ENCODE measurements around the gene BCL7A. TPM values are rescaled to one million over a fixed set of nuclear protein-coding genes. Genes with fewer than 3 reads are reported as not detected.

BCL7A gene
- total and polyA plus RNA-seq, 4 donors, result 3.5 to 8.3 (median 4.9) TPM

GRCh38 chr12:122057769-122058168, 36.1 kb downstream of the BCL7A start:
- WGBS, result 97% methylated on average over 3 of the region's 3 CpGs
- TF ChIP-seq FOXA2 (IDR thresholded peaks at IDR 0.05), result no peak
- TF ChIP-seq EGR1 (IDR thresholded peaks at IDR 0.05; ENCODE audit: low read depth in 2 of 2), result no peak
- TF ChIP-seq ATF3 (IDR thresholded peaks at IDR 0.05), result no peak
- TF ChIP-seq REST (IDR thresholded peaks at IDR 0.05), result no peak
- TF ChIP-seq TAF1 (conservative IDR thresholded peaks at IDR 0.05), result no peak
- TF ChIP-seq MAX (IDR thresholded peaks at IDR 0.05), result no peak
- TF ChIP-seq CTCF (IDR thresholded peaks at IDR 0.05; ENCODE audit: low read depth, low read length, missing input control), result no peak
- no peak for TF ChIP-seq NR2F2 (IDR thresholded peaks at IDR 0.05)
- no peak for TF ChIP-seq YY1 (IDR thresholded peaks at IDR 0.05)
- TF ChIP-seq HNF4G (IDR thresholded peaks at IDR 0.05), result no peak
- TF ChIP-seq RAD21 (IDR thresholded peaks at IDR 0.05), result no peak
- TF ChIP-seq ZBTB33 (IDR thresholded peaks at IDR 0.05), result no peak
- TF ChIP-seq FOXA1 (IDR thresholded peaks at IDR 0.05), result no peak
- TF ChIP-seq HNF4A (conservative IDR thresholded peaks at IDR 0.05), result no peak
- no peak for TF ChIP-seq SP1 (IDR thresholded peaks at IDR 0.05)
- peaks cover 6 to 29% (median 18%) of the 10 kb centered on the region in 4 donors for H3K4me1 ChIP-seq (ENCODE audit: control insufficient read depth in 4 of 4, insufficient read depth in 4 of 4, low read length in 3 of 4)

GRCh38 chr12:122058549-122059149, 37.0 kb downstream of the BCL7A start:
- 95% methylated on average over 11 of the region's 11 CpGs for WGBS
- Histone ChIP-seq H3K4me3 (ENCODE audit: low read depth in 1 of 3, low read length in 3 of 3) (no peak overlapping the region), H3K9me3 (ENCODE audit: control insufficient read depth in 4 of 4, low read length in 3 of 4) (no peaks in the 10 kb centered on the region), H3K27me3 (ENCODE audit: control insufficient read depth in 4 of 4, insufficient read depth in 4 of 4, low read length in 3 of 4) (no peaks in the 10 kb centered on the region), H3K36me3 (ENCODE audit: control insufficient read depth in 4 of 4, insufficient read depth in 3 of 4, low read depth in 1 of 4, low read length in 3 of 4) (peaks cover 0 to 6% (median 0%) of the 10 kb centered on the region in 4 donors), H3K9ac (ENCODE audit: low read depth in 1 of 2, low read length in 2 of 2) (no peak overlapping the region), H3K4me1 (ENCODE audit: control insufficient read depth in 4 of 4, insufficient read depth in 4 of 4, low read length in 3 of 4) (peaks cover 8 to 30% (median 23%) of the 10 kb centered on the region in 4 donors), H3K27ac (ENCODE audit: low read depth in 1 of 2, low read length in 2 of 2) (no peak overlapping the region)
- TF ChIP-seq CTCF (IDR thresholded peaks at IDR 0.05; ENCODE audit: low read depth, low read length, missing input control) (no peak), EGR1 (IDR thresholded peaks at IDR 0.05; ENCODE audit: low read depth in 2 of 2) (no peak), JUND (IDR thresholded peaks at IDR 0.05) (no peak), YY1 (IDR thresholded peaks at IDR 0.05) (no peak), HNF4A (conservative IDR thresholded peaks at IDR 0.05) (no peak), TAF1 (conservative IDR thresholded peaks at IDR 0.05) (no peak), ZBTB33 (IDR thresholded peaks at IDR 0.05) (no peak), NR2F2 (IDR thresholded peaks at IDR 0.05) (no peak)
- DNase-seq (ENCODE audit: low spot score), result no peak

More at GRCh38 chr12:122057769-122058168, 36.1 kb downstream of the BCL7A start:
- no peak for DNase-seq (ENCODE audit: low spot score)
- Histone ChIP-seq H3K9ac (ENCODE audit: low read depth in 1 of 2, low read length in 2 of 2) (no peak overlapping the region), H3K27me3 (ENCODE audit: control insufficient read depth in 4 of 4, insufficient read depth in 4 of 4, low read length in 3 of 4) (no peaks in the 10 kb centered on the region), H3K9me3 (ENCODE audit: control insufficient read depth in 4 of 4, low read length in 3 of 4) (no peaks in the 10 kb centered on the region), H3K27ac (ENCODE audit: low read depth in 1 of 2, low read length in 2 of 2) (no peak overlapping the region), H3K4me3 (ENCODE audit: low read depth in 1 of 3, low read length in 3 of 3) (no peak overlapping the region), H3K36me3 (ENCODE audit: control insufficient read depth in 4 of 4, insufficient read depth in 3 of 4, low read depth in 1 of 4, low read length in 3 of 4) (peaks cover 0 to 6% (median 0%) of the 10 kb centered on the region in 4 donors)
